Panc1 (cell line): ENCODE data around the gene PTER.

Experiments used
- CTCF ChIP-seq: fragments of 450-650 bp; IDR thresholded peaks from 2 replicates; pipeline ENCODE4 v1.5.1; 2017; ENCODE audit warnings: mild to moderate bottlenecking
- POLR2AphosphoS5 ChIP-seq: IDR thresholded peaks from 2 replicates; pipeline ENCODE4 v1.6.1; 2012; ENCODE audit warnings: mild to moderate bottlenecking, low read depth, low read length, moderate library complexity
- SIN3A ChIP-seq: IDR thresholded peaks from 2 replicates; pipeline ENCODE4 v1.6.1; 2012; ENCODE audit warnings: low read depth, mild to moderate bottlenecking, low read length, moderate library complexity, borderline replicate concordance; ENCODE audit not compliant: insufficient read depth
- TCF7L2 ChIP-seq: IDR thresholded peaks from 2 replicates; pipeline ENCODE4 v1.6.1; 2011; ENCODE audit warnings: mild to moderate bottlenecking, low read depth, low read length, inconsistent platforms

GRCh38 chr10:16490511-16490910 lies 53.7 kb downstream of the PTER start:
- TF ChIP-seq CTCF (no peak), POLR2AphosphoS5 (no peak), SIN3A (no peak), TCF7L2 (no peak)
